NCI-H2029 treated with DMSO at 0.1 percent for 48 hours (cell line): ENCODE results near the gene XKR8.

Experiments used
- DNase-seq: peaks from one replicate; lab custom pipeline; 2025; lab: John Stamatoyannopoulos, UW

Gene XKR8, protein sequence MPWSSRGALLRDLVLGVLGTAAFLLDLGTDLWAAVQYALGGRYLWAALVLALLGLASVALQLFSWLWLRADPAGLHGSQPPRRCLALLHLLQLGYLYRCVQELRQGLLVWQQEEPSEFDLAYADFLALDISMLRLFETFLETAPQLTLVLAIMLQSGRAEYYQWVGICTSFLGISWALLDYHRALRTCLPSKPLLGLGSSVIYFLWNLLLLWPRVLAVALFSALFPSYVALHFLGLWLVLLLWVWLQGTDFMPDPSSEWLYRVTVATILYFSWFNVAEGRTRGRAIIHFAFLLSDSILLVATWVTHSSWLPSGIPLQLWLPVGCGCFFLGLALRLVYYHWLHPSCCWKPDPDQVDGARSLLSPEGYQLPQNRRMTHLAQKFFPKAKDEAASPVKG

GRCh38 chr1:27959792-27960603 lies at the start of gene XKR8:
TSS of gene XKR8 (plus strand) at chr1:27959973. CDS start at chr1:27960070, 97 bp downstream.
- no peak for DNase-seq

GRCh38 chr1:27912429-27912828 lies 47.3 kb upstream of the XKR8 start:
- no peak for DNase-seq

DNA sequence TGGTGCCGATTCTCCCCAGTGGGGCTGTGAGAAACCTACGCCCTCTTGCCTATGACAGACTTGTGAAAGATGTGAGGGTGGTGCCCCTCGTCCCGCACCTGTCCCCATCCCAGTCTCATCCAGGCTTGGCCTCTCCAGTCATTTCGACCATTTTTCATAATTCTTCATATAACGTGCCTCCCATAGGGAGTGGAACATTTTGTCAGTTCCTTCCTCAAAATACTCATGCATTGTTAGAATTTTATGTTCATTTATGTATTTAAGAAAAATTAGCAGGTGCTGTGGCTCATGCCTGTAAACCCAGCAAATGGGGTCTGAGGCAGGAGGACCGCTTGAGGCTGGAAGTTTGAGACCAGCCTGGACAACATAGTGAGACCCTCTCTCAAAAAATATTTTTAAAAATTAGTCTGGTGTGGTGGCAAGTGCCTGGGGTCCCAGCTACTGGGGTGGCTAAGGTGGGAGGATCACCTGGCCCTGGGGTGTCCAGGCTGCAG lies 44.6 kb upstream of the XKR8 start:
- DNase-seq: no peak

- DNase-seq: no peak
Measured at GRCh38 chr1:27922272-27922671, 37.5 kb upstream of the XKR8 start.

- no peak for DNase-seq
Measured at GRCh38 chr1:27928216-27928954, 31.4 kb upstream of the XKR8 start.

- no peak for DNase-seq
Measured at GRCh38 chr1:27931184-27931583, 28.6 kb upstream of the XKR8 start.

GRCh38 chr1:27931759-27932158 lies 28.0 kb upstream of the XKR8 start:
- DNase-seq: no peak

- DNase-seq: no peak
Measured at GRCh38 chr1:27934818-27935549, 24.8 kb upstream of the XKR8 start, which contains the start of gene SMPDL3B. TSS of gene SMPDL3B (plus strand) at chr1:27935000. CDS start at chr1:27935184, 184 bp downstream.

- no peak for DNase-seq
Measured at GRCh38 chr1:27935721-27936120, 24.1 kb upstream of the XKR8 start.

DNA sequence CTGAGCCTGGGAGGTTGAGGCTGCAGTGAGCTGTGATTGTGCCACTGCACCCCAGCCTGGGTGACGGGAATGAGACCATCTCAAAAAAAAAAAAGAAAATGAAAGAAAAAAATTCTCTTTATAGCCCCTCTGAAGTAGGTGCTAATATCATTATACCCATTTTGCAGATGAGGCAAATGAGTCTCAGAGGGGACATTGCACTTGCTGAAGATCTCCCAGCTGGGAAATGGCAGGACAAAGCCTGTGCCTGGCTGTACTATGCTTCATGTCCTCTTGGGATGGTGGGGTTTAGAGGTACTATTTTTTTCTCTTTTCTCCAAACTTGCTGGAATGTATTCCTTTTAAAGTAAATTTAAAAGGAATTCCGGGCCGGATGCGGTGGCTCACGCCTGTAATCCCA lies 23.4 kb upstream of the XKR8 start:
- DNase-seq: no peak

DNA sequence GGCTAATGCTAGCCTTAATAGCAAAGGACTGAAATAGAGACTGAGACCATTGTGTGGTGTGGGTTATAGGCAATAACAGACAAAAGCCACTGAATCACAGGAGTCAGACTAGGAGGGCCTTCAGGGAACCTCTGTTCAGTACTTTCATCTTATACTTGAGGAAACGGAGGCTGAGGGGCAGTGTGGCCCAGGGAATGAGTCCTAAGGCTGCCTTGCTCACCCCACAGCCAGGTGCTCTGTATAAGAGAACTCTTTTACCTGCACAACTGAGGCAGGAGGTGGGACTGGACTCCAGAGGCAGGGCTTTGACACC lies 22.3 kb upstream of the XKR8 start:
- DNase-seq: no peak

GRCh38 chr1:27938488-27938887 lies 21.3 kb upstream of the XKR8 start:
- no peak for DNase-seq

GRCh38 chr1:27940297-27940696 lies 19.5 kb upstream of the XKR8 start:
- no peak for DNase-seq

- peak; percentile 35 for DNase-seq
Measured at GRCh38 chr1:27940870-27941560, 18.8 kb upstream of the XKR8 start.

DNA sequence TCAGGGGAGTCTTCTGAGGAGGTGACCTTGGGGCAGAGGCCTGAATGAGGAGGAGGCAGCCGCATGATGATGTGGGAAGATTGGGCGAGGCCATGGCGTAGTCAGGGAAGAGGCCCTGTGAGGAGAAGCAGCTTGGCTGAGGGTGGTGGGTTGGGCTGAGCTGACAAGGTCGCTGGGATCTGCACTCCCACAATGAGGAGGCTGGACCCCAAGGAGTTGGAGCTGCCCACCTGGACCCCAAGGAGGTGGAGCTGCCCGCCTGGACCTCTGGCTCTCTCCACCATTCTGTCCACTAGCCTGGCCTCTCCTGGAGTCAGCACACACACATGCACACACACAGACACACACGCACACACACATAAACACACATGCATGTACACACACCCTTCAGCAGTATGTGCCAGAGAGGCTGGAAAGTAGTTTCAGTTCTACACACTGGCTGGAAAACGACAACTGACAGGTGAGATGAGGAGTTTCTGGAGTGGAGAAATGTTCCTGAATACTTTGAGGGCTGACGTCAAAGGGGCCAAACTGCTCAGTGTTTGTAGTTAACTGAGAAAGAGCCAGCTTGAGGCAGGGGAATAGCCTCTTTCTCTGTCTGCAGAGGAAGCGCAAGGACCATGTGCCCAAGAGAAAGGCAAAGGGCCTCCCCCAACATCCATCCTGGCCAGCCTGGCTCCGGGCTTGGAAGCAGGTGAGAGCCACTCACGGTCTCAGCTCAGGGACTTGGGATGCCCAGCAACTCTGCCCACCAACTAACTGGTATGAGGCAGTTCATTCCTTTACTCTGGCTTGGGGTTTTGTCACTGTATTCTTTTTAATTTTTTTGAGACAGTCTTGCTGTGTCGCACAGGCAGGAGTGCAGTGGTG lies 17.9 kb upstream of the XKR8 start:
- no peak for DNase-seq

GRCh38 chr1:27945020-27945419 lies 14.8 kb upstream of the XKR8 start:
- no peak for DNase-seq

- no peak for DNase-seq
Measured at GRCh38 chr1:27949027-27949426, 10.7 kb upstream of the XKR8 start.

DNA sequence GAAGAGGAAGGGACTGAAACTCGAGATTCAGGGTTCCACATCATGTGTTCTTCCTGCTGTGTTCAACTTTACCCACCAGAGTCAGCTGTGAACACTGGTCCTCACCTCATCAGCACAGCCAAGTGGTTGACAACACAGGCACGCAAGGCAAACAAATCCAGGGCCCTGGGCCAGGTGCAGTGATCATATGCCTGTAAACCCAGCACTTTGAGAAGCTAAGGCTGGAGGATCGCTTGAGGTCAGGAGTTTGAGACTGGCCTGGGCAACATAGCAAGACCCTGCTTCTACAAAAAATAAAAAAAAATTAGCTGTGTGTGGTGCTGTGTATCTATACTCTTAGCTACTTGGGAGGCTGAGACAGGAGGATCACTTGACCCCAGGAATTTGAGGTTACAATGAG lies 8.4 kb upstream of the XKR8 start:
- no peak for DNase-seq

- no peak for DNase-seq
Measured at GRCh38 chr1:27952147-27952546, 7.6 kb upstream of the XKR8 start.

DNA sequence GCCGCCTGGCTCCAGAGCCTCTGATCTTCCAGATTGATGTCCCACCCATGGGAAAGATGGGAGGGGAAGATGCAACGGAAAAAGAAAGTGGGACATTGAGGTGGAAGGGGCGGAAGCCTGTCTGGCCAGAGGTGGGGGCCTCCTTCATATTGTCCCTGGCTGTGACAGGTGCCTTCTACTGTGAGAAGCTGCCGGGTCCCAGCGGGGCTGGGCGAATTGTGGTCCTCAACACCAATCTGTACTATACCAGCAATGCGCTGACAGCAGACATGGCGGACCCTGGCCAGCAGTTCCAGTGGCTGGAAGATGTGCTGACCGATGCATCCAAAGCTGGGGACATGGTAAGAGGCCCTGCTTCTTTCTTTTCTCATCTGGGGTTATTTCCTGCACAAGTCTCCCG lies 5.6 kb upstream of the XKR8 start:
- no peak for DNase-seq
